NCI-H526 (cell line): ENCODE measurements around the gene FOXR1.
"Not testable (repeated sequence)": the region's sequence is repeated elsewhere in the genome, so short reads cannot be mapped to it uniquely, and the experiment has no call there.

ENCODE experiments used
- DNase-seq, 2 experiments: peaks; one replicate each; lab custom pipeline; 2025; lab: John Stamatoyannopoulos, UW

FOXR1 gene

GRCh38 chr11:118997627-118998387, 26.2 kb downstream of the FOXR1 start, which contains the start of gene CENATAC:
Gene CENATAC (plus strand): TSS chr11:118998138. CDS start chr11:118998198, 60 bp downstream.
- DNase-seq, result peak; percentile 93 to 99

- peak in 1 of 2 experiments; percentile 83 for DNase-seq
Observed at GRCh38 chr11:118998388-118998717, 26.8 kb downstream of the FOXR1 start.

- no peak for DNase-seq
Observed at GRCh38 chr11:118998822-118999221, 27.3 kb downstream of the FOXR1 start.

DNA sequence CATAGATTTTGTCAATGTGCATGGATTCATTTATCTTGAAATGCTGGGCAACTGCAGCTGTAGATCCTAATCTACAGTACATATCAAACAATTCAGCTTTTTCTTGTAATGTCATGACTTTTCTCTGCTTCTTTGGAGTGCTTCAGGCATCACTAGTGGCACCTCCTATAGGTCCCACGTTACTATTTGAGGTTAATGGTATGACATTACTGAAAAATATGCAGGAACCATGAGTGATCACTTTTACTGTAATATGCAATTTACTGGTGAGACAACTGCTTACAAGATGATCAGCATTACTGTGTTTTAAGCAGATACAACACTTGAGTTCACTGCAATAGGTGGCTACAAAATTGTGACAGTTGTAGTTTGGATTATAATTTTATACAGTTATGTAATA, 29.3 kb downstream of the FOXR1 start:
- no peak for DNase-seq

GRCh38 chr11:119006656-119007055, 35.1 kb downstream of the FOXR1 start:
- no peak for DNase-seq

GRCh38 chr11:119011476-119012053, 40.0 kb downstream of the FOXR1 start:
- no peak for DNase-seq

- DNase-seq, result no peak
Observed at GRCh38 chr11:119012629-119013170, 41.1 kb downstream of the FOXR1 start.

DNA sequence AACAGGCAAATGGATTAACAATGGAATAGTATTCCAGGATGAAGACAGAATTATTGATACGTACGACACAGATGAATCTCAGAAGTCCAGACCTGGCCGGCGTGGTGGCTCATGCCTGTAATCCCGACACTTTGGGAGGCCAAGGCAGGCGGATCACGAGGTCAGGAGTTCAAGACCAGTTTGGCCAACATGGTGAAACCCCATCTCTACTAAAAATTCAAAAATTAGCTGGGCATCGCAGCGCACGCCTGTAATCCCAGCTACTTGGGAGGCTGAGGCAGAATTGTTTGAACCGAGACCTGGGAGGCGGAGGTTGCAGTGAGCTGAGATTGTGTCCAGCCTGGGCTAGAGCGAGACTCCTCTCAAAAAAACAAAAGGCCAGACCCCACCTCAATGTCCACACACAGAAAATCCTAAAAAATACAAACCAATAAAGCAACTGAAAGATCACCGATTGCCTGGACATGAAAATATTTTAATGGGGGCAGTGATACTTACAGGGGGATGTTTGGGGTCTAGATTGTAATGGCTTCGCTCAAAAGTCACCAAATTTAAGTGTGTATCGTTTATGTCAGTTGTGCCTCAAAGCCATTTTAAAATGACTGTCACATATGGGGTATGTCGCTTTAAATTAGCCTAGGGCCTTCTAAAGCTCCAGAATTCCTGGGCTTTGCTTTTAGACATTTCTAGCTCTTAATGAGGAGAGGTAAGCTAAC, 42.8 kb downstream of the FOXR1 start:
- no peak for DNase-seq

- DNase-seq, result peak in 1 of 2 experiments; percentile 36
Observed at GRCh38 chr11:119015054-119015611, 43.6 kb downstream of the FOXR1 start.

- DNase-seq, result no peak
Observed at GRCh38 chr11:119016216-119017009, 44.9 kb downstream of the FOXR1 start.

DNA sequence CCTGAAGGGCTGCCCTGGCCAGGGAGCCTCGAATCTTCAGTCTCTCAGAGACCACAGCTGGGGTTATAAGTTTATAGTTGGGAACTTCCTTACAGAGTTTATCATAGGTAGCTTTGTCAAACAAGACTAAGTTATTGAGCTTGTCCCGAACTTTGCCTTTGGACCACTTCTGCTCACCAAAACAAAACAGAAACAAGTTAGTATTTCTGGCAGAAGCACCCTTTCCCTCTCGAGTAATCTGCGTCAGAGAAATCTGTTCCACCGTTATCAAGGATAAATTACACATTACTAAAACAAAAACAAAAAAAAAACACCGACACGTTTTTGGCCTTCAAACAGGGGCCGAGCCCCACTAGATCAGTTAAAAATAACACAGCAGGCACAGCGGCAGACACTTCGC, 45.8 kb downstream of the FOXR1 start:
- not testable (repeated sequence) for DNase-seq

- peak; percentile 99 to 100 for DNase-seq
Observed at GRCh38 chr11:119018074-119018938, 46.7 kb downstream of the FOXR1 start, which contains the start of the genes RPS25 and TRAPPC4. Gene RPS25 (minus strand): TSS chr11:119018343. CDS start chr11:119018284, 59 bp downstream. Gene TRAPPC4 (plus strand): TSS chr11:119018766. CDS start chr11:119018796, 30 bp downstream.

DNA sequence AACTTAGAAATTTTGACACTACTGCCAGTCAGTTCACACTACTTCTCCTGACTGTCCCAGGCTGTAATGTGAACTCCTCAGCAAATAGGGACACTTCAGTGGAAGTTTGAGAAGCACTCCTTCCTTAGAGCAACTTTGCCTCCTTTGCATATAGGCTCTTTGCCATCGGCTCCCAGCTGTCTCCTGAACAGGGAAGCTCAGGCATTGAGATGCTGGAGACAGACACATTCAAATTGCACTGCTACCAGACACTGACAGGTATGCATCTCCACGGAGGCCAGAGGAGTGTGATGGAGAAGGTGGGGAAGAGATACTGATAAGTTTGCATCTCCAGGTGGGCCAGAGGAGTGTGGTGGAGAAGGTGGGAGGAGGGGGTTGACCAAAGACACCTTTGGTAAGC, 48.4 kb downstream of the FOXR1 start:
- DNase-seq, result peak; percentile 45 to 51

DNA sequence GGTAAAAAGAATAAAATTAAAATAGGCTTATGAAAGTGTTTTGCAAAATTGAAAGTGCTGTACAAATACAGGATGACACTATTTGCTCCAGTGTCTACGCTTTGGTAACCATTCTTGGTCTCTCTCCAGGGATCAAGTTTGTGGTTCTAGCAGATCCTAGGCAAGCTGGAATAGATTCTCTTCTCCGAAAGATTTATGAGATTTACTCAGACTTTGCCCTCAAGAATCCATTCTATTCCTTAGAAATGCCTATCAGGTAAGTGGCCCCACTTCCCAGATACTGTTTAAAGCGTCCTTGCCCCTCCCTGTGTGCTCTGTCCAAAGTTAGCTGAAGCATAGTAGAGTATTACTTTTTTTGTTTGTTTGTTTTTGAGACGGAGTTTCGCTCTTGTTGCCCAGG, 50.1 kb downstream of the FOXR1 start:
- no peak for DNase-seq

GRCh38 chr11:119023741-119024140, 52.2 kb downstream of the FOXR1 start:
- no peak for DNase-seq

DNA sequence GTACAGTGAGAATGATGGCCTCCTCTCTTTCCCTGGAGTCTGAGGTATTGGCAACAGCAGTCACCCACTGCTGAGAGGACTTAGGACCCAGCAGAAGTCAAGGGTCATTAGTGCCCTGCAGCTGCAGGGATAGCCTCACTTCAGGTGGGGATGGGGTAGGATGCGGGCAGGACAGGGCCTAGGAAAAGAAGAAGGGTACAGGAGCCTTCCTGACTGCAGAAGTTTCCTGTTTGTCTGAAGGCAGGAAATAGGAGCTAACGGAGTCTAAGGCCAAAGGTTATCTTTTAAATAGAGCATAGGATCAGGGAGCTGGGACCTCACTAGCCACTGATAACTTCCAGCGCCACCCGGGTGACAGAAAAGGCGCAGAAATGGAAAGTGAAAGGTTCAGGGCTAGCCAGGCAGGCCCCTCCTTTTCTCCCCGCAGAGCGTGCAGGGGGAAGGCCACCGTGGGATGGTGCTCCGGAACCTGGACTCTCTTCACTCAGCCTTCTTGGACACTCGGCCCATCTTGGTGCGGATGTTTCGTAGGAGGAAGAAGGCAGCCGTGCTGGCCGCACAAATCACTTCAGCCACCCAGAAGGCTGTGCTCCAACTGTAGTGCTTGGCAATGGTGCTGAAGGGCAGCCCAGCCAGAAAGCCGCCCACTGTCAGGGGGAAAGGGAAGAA, 53.0 kb downstream of the FOXR1 start:
- no peak for DNase-seq

GRCh38 chr11:119025099-119025473, 53.5 kb downstream of the FOXR1 start:
- DNase-seq, result peak in 1 of 2 experiments; percentile 21

DNA sequence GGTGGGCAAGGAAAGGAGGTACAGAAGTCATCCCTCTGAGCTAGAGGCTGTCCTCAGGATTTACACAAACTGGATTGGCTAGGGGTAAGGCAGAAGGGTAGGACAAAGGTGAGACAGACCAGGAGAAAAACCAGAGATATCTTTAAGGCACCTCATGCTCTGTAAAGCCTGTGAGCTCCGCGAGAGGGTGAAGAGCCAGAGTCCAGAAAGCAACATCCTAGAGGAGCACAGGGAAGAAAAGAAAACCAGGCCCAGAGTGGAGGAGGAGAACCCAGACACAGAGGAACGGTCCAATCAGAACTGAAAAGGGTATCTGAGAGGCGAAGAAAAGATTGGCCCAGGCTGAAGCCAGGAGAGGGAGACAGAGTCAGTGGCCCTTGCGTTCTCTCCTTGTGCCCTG, 54.0 kb downstream of the FOXR1 start:
- no peak for DNase-seq

GRCh38 chr11:119025978-119026766, 54.6 kb downstream of the FOXR1 start:
- no peak for DNase-seq
